ENCODE results near the gene ANKHD1. TPM values are rescaled to one million over a fixed set of nuclear protein-coding genes. Genes with fewer than 3 reads are reported as not detected.

Gene ANKHD1
- total and polyA plus RNA-seq, 2 donors (not counting 1 experiment from before 2014, with no cell fraction given) = 45.4 to 74.5 TPM

GRCh38 chr5:140570058-140570457, 168.4 kb downstream of the ANKHD1 start:
- Histone ChIP-seq H3K27ac (ENCODE audit: insufficient read depth, low read length) (no peak overlapping the region), H3K4me1 (ENCODE audit: control insufficient read depth, extremely low read depth, insufficient read depth, low read length) (peaks cover 9% of the 10 kb centered on the region), H3K36me3 (ENCODE audit: control insufficient read depth, insufficient read depth, low read length) (peaks cover 21% of the 10 kb centered on the region), H3K4me2 (ENCODE audit: extremely low read depth, insufficient read depth, low read length) (no peak overlapping the region), H3K79me2 (ENCODE audit: control insufficient read depth, insufficient read depth, low read length) (peaks cover 27% of the 10 kb centered on the region), H3K9me3 (ENCODE audit: control insufficient read depth, insufficient read depth, low read depth, low read length) (no peaks in the 10 kb centered on the region), H4K20me1 (ENCODE audit: control insufficient read depth, extremely low read depth, insufficient read depth, low read length) (no peaks in the 10 kb centered on the region), H3K27me3 (ENCODE audit: control insufficient read depth, insufficient read depth, low read length) (no peaks in the 10 kb centered on the region), H2AFZ (ENCODE audit: low read length) (no peak overlapping the region), H3K9ac (ENCODE audit: insufficient read depth, low read length) (no peak overlapping the region), H3K4me3 (replicated peaks in 1 of 4; ENCODE audit: control extremely low read depth in 1 of 4, insufficient read depth in 1 of 4, low read depth in 3 of 4, low read length in 4 of 4) (no peak overlapping the region)
- DNase-seq (ENCODE audit: low read depth in 2 of 2) = no peak
- TF ChIP-seq CTCF (conservative IDR thresholded peaks at IDR 0.05 in 1 of 2, IDR thresholded peaks at IDR 0.05 in 1 of 2; ENCODE audit: low read depth in 1 of 2, low read length in 2 of 2) (no peak), EZH2 (IDR thresholded peaks at IDR 0.05; ENCODE audit: low read length, missing control alignments) (no peak)

DNA sequence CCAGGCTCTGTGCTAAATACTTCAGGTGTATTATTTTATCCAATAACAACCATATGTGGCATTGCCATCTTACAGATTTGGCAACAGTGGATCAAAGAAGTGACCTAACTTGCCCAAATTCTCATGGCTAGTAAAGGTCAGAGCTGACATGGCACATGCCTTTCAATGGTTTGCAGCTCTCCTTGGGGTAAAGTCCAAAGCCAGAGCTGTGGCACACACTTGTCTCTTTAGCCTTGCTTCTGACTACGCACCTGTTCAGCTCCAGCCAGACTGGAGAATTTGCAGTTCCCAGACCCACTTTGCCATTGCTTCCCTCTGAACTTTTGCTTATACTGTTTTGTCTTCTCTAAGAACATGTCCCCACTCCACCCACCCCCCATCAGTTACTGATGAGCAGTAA, 168.9 kb downstream of the ANKHD1 start:
- no peaks in the 10 kb centered on the region for H3K9me3 ChIP-seq (ENCODE audit: control insufficient read depth, insufficient read depth, low read depth, low read length)
- H3K27ac ChIP-seq (ENCODE audit: insufficient read depth, low read length) = no peak overlapping the region
- H3K4me2 ChIP-seq (ENCODE audit: extremely low read depth, insufficient read depth, low read length) = no peak overlapping the region
- no peak overlapping the region for H3K4me3 ChIP-seq (replicated peaks in 1 of 4; ENCODE audit: control extremely low read depth in 1 of 4, insufficient read depth in 1 of 4, low read depth in 3 of 4, low read length in 4 of 4)
- no peak overlapping the region for H2AFZ ChIP-seq (ENCODE audit: low read length)
- H3K27me3 ChIP-seq (ENCODE audit: control insufficient read depth, insufficient read depth, low read length) = no peaks in the 10 kb centered on the region
- peaks cover 21% of the 10 kb centered on the region for H3K36me3 ChIP-seq (ENCODE audit: control insufficient read depth, insufficient read depth, low read length)
- no peak for DNase-seq (ENCODE audit: low read depth in 2 of 2)
- H3K79me2 ChIP-seq (ENCODE audit: control insufficient read depth, insufficient read depth, low read length) = peaks cover 23% of the 10 kb centered on the region
- TF ChIP-seq CTCF (conservative IDR thresholded peaks at IDR 0.05 in 1 of 2, IDR thresholded peaks at IDR 0.05 in 1 of 2; ENCODE audit: low read depth in 1 of 2, low read length in 2 of 2) (no peak), EZH2 (IDR thresholded peaks at IDR 0.05; ENCODE audit: low read length, missing control alignments) (no peak)
- no peaks in the 10 kb centered on the region for H4K20me1 ChIP-seq (ENCODE audit: control insufficient read depth, extremely low read depth, insufficient read depth, low read length)
- H3K4me1 ChIP-seq (ENCODE audit: control insufficient read depth, extremely low read depth, insufficient read depth, low read length) = peaks cover 9% of the 10 kb centered on the region
- H3K9ac ChIP-seq (ENCODE audit: insufficient read depth, low read length) = no peak overlapping the region

DNA sequence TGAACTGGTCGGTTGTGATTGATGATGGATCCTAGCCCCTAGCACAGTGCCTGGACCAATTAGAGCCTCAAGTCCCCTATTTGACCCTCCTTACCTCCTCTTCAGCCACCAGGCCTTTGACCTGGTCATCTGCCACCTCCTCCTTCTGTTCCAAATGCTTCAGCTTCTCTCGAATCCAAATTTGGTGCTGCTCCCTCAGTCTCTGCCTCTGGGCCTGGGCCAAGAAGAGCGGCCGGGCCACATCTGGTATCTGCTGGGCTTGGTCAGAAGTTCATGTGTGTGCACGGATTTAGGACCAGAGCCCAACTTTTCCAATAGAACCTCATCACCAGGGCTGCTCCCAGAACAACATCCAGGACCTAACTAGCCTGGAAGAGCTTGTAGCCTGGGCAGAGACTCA, 169.5 kb downstream of the ANKHD1 start:
- Histone ChIP-seq H3K27me3 (ENCODE audit: control insufficient read depth, insufficient read depth, low read length) (no peaks in the 10 kb centered on the region), H4K20me1 (ENCODE audit: control insufficient read depth, extremely low read depth, insufficient read depth, low read length) (no peaks in the 10 kb centered on the region), H3K9me3 (ENCODE audit: control insufficient read depth, insufficient read depth, low read depth, low read length) (no peaks in the 10 kb centered on the region), H3K9ac (ENCODE audit: insufficient read depth, low read length) (no peak overlapping the region), H2AFZ (ENCODE audit: low read length) (no peak overlapping the region), H3K4me3 (replicated peaks in 1 of 4; ENCODE audit: control extremely low read depth in 1 of 4, insufficient read depth in 1 of 4, low read depth in 3 of 4, low read length in 4 of 4) (no peak overlapping the region), H3K79me2 (ENCODE audit: control insufficient read depth, insufficient read depth, low read length) (peaks cover 16% of the 10 kb centered on the region), H3K36me3 (ENCODE audit: control insufficient read depth, insufficient read depth, low read length) (peaks cover 19% of the 10 kb centered on the region), H3K27ac (ENCODE audit: insufficient read depth, low read length) (no peak overlapping the region), H3K4me2 (ENCODE audit: extremely low read depth, insufficient read depth, low read length) (no peak overlapping the region), H3K4me1 (ENCODE audit: control insufficient read depth, extremely low read depth, insufficient read depth, low read length) (peaks cover 3% of the 10 kb centered on the region)
- no peak for DNase-seq (ENCODE audit: low read depth in 2 of 2)
- no peak for TF ChIP-seq EZH2 (IDR thresholded peaks at IDR 0.05; ENCODE audit: low read length, missing control alignments)
- TF ChIP-seq CTCF (conservative IDR thresholded peaks at IDR 0.05 in 1 of 2, IDR thresholded peaks at IDR 0.05 in 1 of 2; ENCODE audit: low read depth in 1 of 2, low read length in 2 of 2) = no peak

Measured in fibroblast of lung (primary cell).